Measurements from ENCODE around the gene GARNL3.

GARNL3 gene

DNA sequence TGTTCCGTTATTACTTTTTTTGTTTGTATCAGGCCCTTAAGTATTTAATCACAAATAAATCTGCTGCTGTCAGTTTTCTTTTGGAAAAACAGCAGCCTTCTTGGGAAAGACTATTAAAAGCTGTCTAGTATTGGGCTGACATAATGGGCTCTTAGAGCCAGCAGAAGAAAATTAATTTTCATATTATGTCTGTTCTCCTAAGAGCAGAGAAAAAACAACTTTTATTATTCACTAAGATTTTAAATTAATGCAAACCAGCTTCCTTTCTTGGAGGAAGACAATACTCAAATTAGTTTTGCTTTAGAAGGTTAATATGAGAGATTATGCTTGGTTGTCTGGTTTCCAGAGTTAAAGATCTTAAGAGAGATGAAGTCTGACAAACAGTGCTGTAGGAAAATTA, 30.6 kb upstream of the GARNL3 start:
- H3K4me3 ChIP-seq (ENCODE audit: low read depth, low read length) = no peak overlapping the region
- TF ChIP-seq CTCF (IDR thresholded peaks at IDR 0.05; ENCODE audit: borderline replicate concordance, insufficient read depth, low read depth, low read length) = no peak

GRCh38 chr9:127237801-127238200, 26.8 kb upstream of the GARNL3 start:
- no peak for TF ChIP-seq CTCF (IDR thresholded peaks at IDR 0.05; ENCODE audit: borderline replicate concordance, insufficient read depth, low read depth, low read length)
- no peak overlapping the region for H3K4me3 ChIP-seq (ENCODE audit: low read depth, low read length)

DNA sequence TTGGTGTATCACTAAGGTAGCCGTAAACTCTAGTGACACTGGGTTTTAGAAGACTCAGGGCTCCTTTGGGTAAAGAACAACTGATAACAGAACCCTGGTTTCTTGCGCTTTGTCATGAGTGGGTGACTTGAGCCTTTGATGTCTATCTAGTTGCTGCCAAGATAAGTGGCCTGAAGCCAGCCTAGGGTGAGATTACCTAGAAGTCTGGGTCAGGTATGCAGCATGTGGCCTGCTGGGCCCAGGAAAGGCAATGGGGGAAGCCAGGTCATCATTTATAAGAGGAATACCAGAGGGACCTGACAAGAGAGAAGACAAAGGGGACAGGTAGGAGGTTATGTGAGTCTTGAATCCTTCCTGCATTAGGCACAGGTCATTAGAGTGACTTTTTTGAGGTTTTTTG, 23.2 kb upstream of the GARNL3 start:
- no peak for TF ChIP-seq CTCF (IDR thresholded peaks at IDR 0.05; ENCODE audit: borderline replicate concordance, insufficient read depth, low read depth, low read length)
- no peak overlapping the region for H3K4me3 ChIP-seq (ENCODE audit: low read depth, low read length)

- no peak for TF ChIP-seq CTCF (IDR thresholded peaks at IDR 0.05; ENCODE audit: borderline replicate concordance, insufficient read depth, low read depth, low read length)
- peak overlapping the region; percentile 75 for H3K4me3 ChIP-seq (ENCODE audit: low read depth, low read length)
Measured at GRCh38 chr9:127244609-127245601, 19.7 kb upstream of the GARNL3 start.

- no peak for TF ChIP-seq CTCF (IDR thresholded peaks at IDR 0.05; ENCODE audit: borderline replicate concordance, insufficient read depth, low read depth, low read length)
- peak overlapping the region; percentile 75 for H3K4me3 ChIP-seq (ENCODE audit: low read depth, low read length)
Measured at GRCh38 chr9:127245637-127246164, 18.9 kb upstream of the GARNL3 start.

DNA sequence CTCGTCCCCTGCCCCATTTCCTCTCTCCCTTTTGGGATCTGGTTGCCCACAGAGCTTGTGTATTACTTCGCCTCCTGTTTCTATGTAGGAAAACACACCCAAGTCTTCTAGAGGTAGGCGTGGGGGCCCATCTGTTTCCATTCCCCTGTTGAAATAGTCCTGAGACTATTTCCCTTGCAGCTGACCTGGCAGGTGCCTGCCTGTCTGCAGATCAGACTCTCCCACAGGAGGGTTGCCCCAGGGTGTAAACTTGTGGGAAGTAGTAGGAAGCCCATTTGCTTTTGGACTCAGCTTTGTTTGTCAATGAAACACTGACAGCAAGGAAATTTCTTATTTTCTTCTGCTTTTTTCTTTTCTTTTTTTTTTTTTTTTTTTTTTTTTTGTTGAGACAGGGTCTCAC, 16.3 kb upstream of the GARNL3 start:
- no peak overlapping the region for H3K4me3 ChIP-seq (ENCODE audit: low read depth, low read length)
- no peak for TF ChIP-seq CTCF (IDR thresholded peaks at IDR 0.05; ENCODE audit: borderline replicate concordance, insufficient read depth, low read depth, low read length)

- TF ChIP-seq CTCF (IDR thresholded peaks at IDR 0.05; ENCODE audit: borderline replicate concordance, insufficient read depth, low read depth, low read length) = no peak
- H3K4me3 ChIP-seq (ENCODE audit: low read depth, low read length) = no peak overlapping the region
Measured at GRCh38 chr9:127249877-127250276, 14.7 kb upstream of the GARNL3 start.

All from GM12875 (cell line).